OCI-LY3 (cell line): Measurements from ENCODE around the gene YPEL1.
A peak's percentile ranks its signal among the peaks of the same experiment; 100 is the strongest.

ENCODE experiments used
- H2AFZ ChIP-seq: fragments of 200-600, 300-600 bp; shearing (Covaris generic); 2 replicates; pipeline ENCODE4 v1.6.0; 2014; ENCODE audit warnings: antibody characterized with exemption, low read depth, low read length
- H3K27ac ChIP-seq: fragments of 200-600, 300-600 bp; sonication (generic); 2 replicates; pipeline ENCODE4 v1.5.1; 2014; ENCODE audit warnings: mild to moderate bottlenecking, low read length, moderate library complexity, mixed read lengths
- H3K27me3 ChIP-seq: fragments of 200-600, 300-600 bp; sonication (generic); 2 replicates; pipeline ENCODE4 v1.6.1; 2014; ENCODE audit warnings: low read depth, low read length, mixed read lengths
- H3K36me3 ChIP-seq: fragments of 200-600, 300-600 bp; sonication (generic); replicated peaks from 2 replicates; pipeline ENCODE3; 2014; ENCODE audit warnings: low read depth, low read length, mixed read lengths
- H3K4me1 ChIP-seq: fragments of 300-600, 200-600 bp; sonication (generic); 2 replicates; pipeline ENCODE4 v1.6.1; 2014; ENCODE audit warnings: low read length, mixed read lengths
- H3K4me2 ChIP-seq: fragments of 200-600, 300-600 bp; sonication (generic); 2 replicates; pipeline ENCODE4 v1.6.1; 2014; ENCODE audit warnings: low read length, mixed read lengths
- H3K4me3 ChIP-seq: fragments of 300-600, 200-600 bp; sonication (generic); 2 replicates; pipeline ENCODE4 v1.5.1; 2014; ENCODE audit warnings: antibody characterized with exemption, mild to moderate bottlenecking, low read length, moderate library complexity
- H3K79me2 ChIP-seq: fragments of 300-600, 200-600 bp; shearing (Covaris generic); 2 replicates; pipeline ENCODE4 v1.6.1; 2014; ENCODE audit warnings: mild to moderate bottlenecking, low read length, mixed read lengths
- H3K9ac ChIP-seq: fragments of 300-600, 200-600 bp; shearing (Covaris generic); 2 replicates; pipeline ENCODE4 v1.6.0; 2014; ENCODE audit warnings: mild to moderate bottlenecking, low read length, moderate library complexity
- H3K9me3 ChIP-seq: fragments of 200-600, 300-600 bp; shearing (Covaris generic); 2 replicates; pipeline ENCODE4 v1.6.1; 2014; ENCODE audit warnings: low read length, mixed read lengths; ENCODE audit not compliant: insufficient read depth
- H4K20me1 ChIP-seq: fragments of 200-600, 300-600 bp; sonication (generic); 2 replicates; pipeline ENCODE4 v1.6.1; 2016; ENCODE audit warnings: low read length, mixed read lengths; ENCODE audit not compliant: insufficient read depth
- CTCF ChIP-seq: fragments of 200-600, 300-600 bp; sonication (generic); IDR thresholded peaks from 2 replicates; pipeline ENCODE4 v1.5.1; 2014; ENCODE audit warnings: antibody characterized with exemption, low read length, low read depth
- EZH2phosphoT487 ChIP-seq: fragments of 200-600 bp; shearing (Covaris generic); IDR thresholded peaks from 2 replicates; pipeline ENCODE4 v1.6.1; 2018; ENCODE audit warnings: antibody characterized with exemption, mixed run types, low read depth

The YPEL1 gene

DNA sequence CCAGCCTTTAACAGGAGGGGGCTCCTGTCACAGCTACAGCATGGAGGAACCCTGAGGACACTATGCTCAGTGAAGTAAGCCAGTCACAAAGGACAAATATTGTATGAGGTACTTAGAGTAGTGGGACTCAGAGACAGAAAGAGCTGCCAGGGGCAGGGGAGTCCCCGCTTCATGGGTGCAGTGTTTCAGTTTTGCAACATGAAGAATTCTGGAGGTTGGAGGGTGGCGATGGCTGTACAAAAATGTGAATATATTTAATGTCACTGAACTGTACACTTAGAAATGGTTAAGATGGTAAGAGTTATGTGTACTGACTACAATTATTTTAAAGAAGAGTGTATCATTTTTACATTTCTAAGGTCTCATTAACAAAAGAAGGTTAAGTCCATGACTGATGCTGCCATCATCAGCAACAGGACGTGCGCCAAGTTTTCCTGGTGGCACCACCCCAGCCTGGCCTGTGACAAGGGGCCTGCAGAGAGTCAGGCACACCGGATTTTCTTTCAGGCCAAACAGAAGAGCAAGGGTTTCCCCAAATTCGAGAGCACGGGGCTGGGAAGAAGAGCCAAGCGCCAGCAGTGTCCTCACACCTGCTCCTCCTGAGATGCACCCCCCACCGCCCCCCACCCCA, 22.1 kb downstream of the YPEL1 start:
- Histone ChIP-seq H3K4me2 (peak overlapping the region; percentile 83), H3K9ac (no peak overlapping the region), H3K79me2 (no peaks in the 10 kb centered on the region), H2AFZ (peak overlapping the region; percentile 49; the same call in 1 of the 2 replicates), H3K4me1 (peaks cover 9% of the 10 kb centered on the region), H3K27me3 (0 out of 2 replicates have a peak, but pooled peaks cover 8% of the 10 kb centered on the region), H4K20me1 (no peaks in the 10 kb centered on the region), H3K9me3 (no peaks in the 10 kb centered on the region), H3K36me3 (no peaks in the 10 kb centered on the region), H3K4me3 (peak overlapping the region; percentile 68), H3K27ac (no peak overlapping the region)
- TF ChIP-seq EZH2phosphoT487 = no peak
- TF ChIP-seq CTCF = no peak

- H4K20me1 ChIP-seq = no peaks in the 10 kb centered on the region
- no peak overlapping the region for H3K27ac ChIP-seq
- peaks cover 9% of the 10 kb centered on the region for H3K4me1 ChIP-seq
- TF ChIP-seq EZH2phosphoT487 (no peak), CTCF (peak; percentile 95)
- H3K9me3 ChIP-seq = no peaks in the 10 kb centered on the region
- no peaks in the 10 kb centered on the region for H3K36me3 ChIP-seq
- H3K27me3 ChIP-seq = 0 out of 2 replicates have a peak, but pooled peaks cover 8% of the 10 kb centered on the region
- no peak overlapping the region for H3K9ac ChIP-seq
- H3K4me2 ChIP-seq = peak overlapping the region; percentile 83
- H3K4me3 ChIP-seq = peak overlapping the region; percentile 68
- H3K79me2 ChIP-seq = no peaks in the 10 kb centered on the region
- H2AFZ ChIP-seq = peak overlapping the region; percentile 49; the same call in 1 of the 2 replicates
Observed at GRCh38 chr22:21712751-21713427, 22.7 kb downstream of the YPEL1 start.

- H3K36me3 ChIP-seq = no peaks in the 10 kb centered on the region
- TF ChIP-seq CTCF (no peak), EZH2phosphoT487 (no peak)
- no peak overlapping the region for H3K27ac ChIP-seq
- no peaks in the 10 kb centered on the region for H3K79me2 ChIP-seq
- H3K27me3 ChIP-seq = 0 out of 2 replicates have a peak, but pooled peaks cover 4% of the 10 kb centered on the region
- H3K4me1 ChIP-seq = peaks cover 9% of the 10 kb centered on the region
- no peak overlapping the region for H3K9ac ChIP-seq
- H2AFZ ChIP-seq = no peak overlapping the region
- no peak overlapping the region for H3K4me3 ChIP-seq
- H3K4me2 ChIP-seq = no peak overlapping the region
- no peaks in the 10 kb centered on the region for H3K9me3 ChIP-seq
- no peaks in the 10 kb centered on the region for H4K20me1 ChIP-seq
Observed at GRCh38 chr22:21711851-21712250, 23.7 kb downstream of the YPEL1 start.

DNA sequence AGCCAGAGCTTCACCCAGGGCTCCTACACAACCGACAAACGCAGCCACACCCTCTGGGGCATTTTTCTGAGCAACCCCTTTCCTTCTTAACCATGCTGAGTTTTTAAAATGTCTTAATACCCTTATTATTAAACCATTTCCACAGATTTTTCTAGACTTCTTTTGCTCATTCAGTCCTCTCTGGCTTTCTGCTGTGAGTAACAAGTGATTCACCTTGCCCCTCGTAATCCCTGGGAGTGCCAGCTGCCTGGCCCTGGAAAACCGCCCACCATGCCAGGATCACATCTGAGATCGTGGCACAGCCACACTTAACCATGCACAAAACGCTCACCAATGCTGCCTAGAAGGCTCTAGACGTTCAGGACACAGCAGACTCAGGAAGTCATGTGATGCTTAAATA, 25.4 kb downstream of the YPEL1 start:
- H3K4me2 ChIP-seq = no peak overlapping the region
- TF ChIP-seq CTCF = no peak
- TF ChIP-seq EZH2phosphoT487 = no peak

More for the DNA sequence above, 25.4 kb downstream of the YPEL1 start:
- no peaks in the 10 kb centered on the region for H3K9me3 ChIP-seq
- H3K27me3 ChIP-seq = 0 out of 2 replicates have a peak, but pooled peaks cover 4% of the 10 kb centered on the region
- no peaks in the 10 kb centered on the region for H3K36me3 ChIP-seq
- H3K27ac ChIP-seq = no peak overlapping the region
- H3K9ac ChIP-seq = no peak overlapping the region
- no peaks in the 10 kb centered on the region for H3K79me2 ChIP-seq
- H4K20me1 ChIP-seq = no peaks in the 10 kb centered on the region
- peaks cover 9% of the 10 kb centered on the region for H3K4me1 ChIP-seq
- H2AFZ ChIP-seq = no peak overlapping the region
- no peak overlapping the region for H3K4me3 ChIP-seq
